ENCODE data around the gene DOCK9. TPM values are rescaled to one million over a fixed set of nuclear protein-coding genes. Genes with fewer than 3 reads are reported as not detected.

Gene DOCK9
- total RNA-seq, 1 donor from 2014 or later = 153 TPM

GRCh38 chr13:98769736-98770135, 208.1 kb downstream of the DOCK9 start:
- intact Hi-C loops (cut with DNase I) = no loop called here
- ATAC-seq = no peak
- H3K4me1 ChIP-seq = no peaks in the 10 kb centered on the region
- no peaks in the 10 kb centered on the region for H3K9me3 ChIP-seq
- H3K36me3 ChIP-seq = no peaks in the 10 kb centered on the region
- no peak overlapping the region for H3K27ac ChIP-seq
- no peak for DNase-seq
- no peak for TF ChIP-seq CTCF (IDR thresholded peaks at IDR 0.05)
- H3K27me3 ChIP-seq (ENCODE audit: low read depth) = no peaks in the 10 kb centered on the region
- no peak overlapping the region for H3K4me3 ChIP-seq

GRCh38 chr13:98768522-98768921, 209.3 kb downstream of the DOCK9 start:
- Histone ChIP-seq H3K4me3 (no peak overlapping the region), H3K27me3 (ENCODE audit: low read depth) (no peaks in the 10 kb centered on the region), H3K36me3 (no peaks in the 10 kb centered on the region), H3K4me1 (no peaks in the 10 kb centered on the region), H3K9me3 (no peaks in the 10 kb centered on the region), H3K27ac (no peak overlapping the region)
- intact Hi-C loops (cut with DNase I) = no loop called here
- DNase-seq (no peak), ATAC-seq (no peak)
- no peak for TF ChIP-seq CTCF (IDR thresholded peaks at IDR 0.05)

GRCh38 chr13:98766697-98767096, 211.2 kb downstream of the DOCK9 start:
- no peaks in the 10 kb centered on the region for H3K9me3 ChIP-seq
- DNase-seq (no peak), ATAC-seq (peak in 1 of 2 donors; percentile 31)
- no peak for TF ChIP-seq CTCF (IDR thresholded peaks at IDR 0.05)
- no peaks in the 10 kb centered on the region for H3K27me3 ChIP-seq (ENCODE audit: low read depth)
- intact Hi-C loops (cut with DNase I) = no loop called here
- H3K27ac ChIP-seq = no peak overlapping the region
- no peaks in the 10 kb centered on the region for H3K36me3 ChIP-seq
- H3K4me3 ChIP-seq = no peak overlapping the region
- H3K4me1 ChIP-seq = no peaks in the 10 kb centered on the region

GRCh38 chr13:98765996-98766519, 211.8 kb downstream of the DOCK9 start:
- no peaks in the 10 kb centered on the region for H3K4me1 ChIP-seq
- no peak overlapping the region for H3K4me3 ChIP-seq
- no peak for TF ChIP-seq CTCF (IDR thresholded peaks at IDR 0.05)
- H3K36me3 ChIP-seq = no peaks in the 10 kb centered on the region
- no peak overlapping the region for H3K27ac ChIP-seq
- H3K9me3 ChIP-seq = no peaks in the 10 kb centered on the region
- intact Hi-C loops (cut with DNase I) = no loop called here
- ATAC-seq (no peak), DNase-seq (no peak)
- H3K27me3 ChIP-seq (ENCODE audit: low read depth) = no peaks in the 10 kb centered on the region

GRCh38 chr13:98761986-98762616, 215.8 kb downstream of the DOCK9 start:
- H3K36me3 ChIP-seq = no peaks in the 10 kb centered on the region
- no peak overlapping the region for H3K27ac ChIP-seq
- ATAC-seq = peak in 1 of 2 donors; percentile 38

More at GRCh38 chr13:98761986-98762616, 215.8 kb downstream of the DOCK9 start:
- Histone ChIP-seq H3K4me3 (peak overlapping the region; percentile 45), H3K4me1 (no peaks in the 10 kb centered on the region), H3K9me3 (no peaks in the 10 kb centered on the region), H3K27me3 (ENCODE audit: low read depth) (no peaks in the 10 kb centered on the region)
- no peak for TF ChIP-seq CTCF (IDR thresholded peaks at IDR 0.05)
- no peak for DNase-seq
- intact Hi-C loops (cut with DNase I) = no loop called here
